Ramos (cell line): ENCODE results near the gene TOR3A.
"Not testable (repeated sequence)": the region's sequence is repeated elsewhere in the genome, so short reads cannot be mapped to it uniquely, and the experiment has no call there.

Experiments
- in situ Hi-C: fragments of 300-500 bp; cut with MboI; formaldehyde crosslinking; loops from one replicate; pipeline ENCODE4 v1.14.3; 2022; ENCODE audit warnings: low sequenced_read_pairs; ENCODE audit not compliant: unreplicated experiment

Gene TOR3A

GRCh38 chr1:179138755-179139154 is 56.9 kb downstream of the TOR3A start:
- in situ Hi-C loops: not testable (repeated sequence)

DNA sequence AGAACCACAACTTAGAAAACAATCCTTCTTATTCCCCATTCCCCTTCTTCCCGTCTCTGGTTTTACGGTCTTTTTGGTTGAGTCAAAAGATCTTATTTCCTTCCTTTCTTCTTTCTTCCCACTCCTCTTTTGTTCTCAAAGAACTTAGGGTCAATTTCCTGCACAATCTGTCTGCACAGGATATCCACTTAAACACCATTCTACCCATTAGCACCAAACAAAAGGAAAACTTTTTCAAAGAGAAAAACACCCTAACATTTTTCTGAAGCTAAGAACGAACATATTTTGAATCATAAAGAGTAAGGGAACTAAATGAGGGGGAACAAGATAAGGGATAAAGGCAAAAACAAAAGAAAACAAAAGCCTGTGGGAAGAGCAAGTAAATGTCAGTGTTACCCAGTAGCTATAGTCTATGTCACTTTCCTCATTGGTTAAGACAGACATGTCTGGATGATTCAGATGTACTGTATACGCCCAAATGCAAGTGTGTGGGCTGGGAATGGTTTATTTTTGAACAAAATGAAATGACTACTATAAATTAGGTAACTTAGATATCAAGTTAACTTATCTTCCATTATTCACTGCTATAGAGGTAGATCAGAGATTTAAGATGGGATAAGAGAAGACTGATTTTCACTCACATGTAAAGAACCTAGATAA is 59.9 kb downstream of the TOR3A start:
- in situ Hi-C loops: no loop called here

GRCh38 chr1:179142889-179143299 is 61.0 kb downstream of the TOR3A start:
- in situ Hi-C loops: no loop called here

DNA sequence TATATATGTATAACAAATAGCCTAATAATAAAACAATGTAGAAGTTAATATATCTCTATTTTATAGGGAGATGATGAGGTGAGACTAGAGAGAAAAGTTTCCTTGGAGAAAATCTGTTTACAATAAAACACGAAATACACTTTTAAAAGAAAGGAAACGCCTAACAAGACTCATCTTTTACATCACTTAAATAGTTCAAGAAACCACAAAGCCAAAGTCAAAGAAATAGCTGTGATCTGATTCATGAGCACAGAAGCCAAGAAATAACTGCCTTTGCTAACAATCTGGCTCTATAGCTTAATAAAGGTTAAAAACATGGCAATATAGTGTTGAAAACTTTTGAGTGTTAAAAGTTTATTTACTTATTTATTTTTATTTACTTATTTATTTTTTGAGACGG is 61.5 kb downstream of the TOR3A start:
- in situ Hi-C loops: no loop called here

DNA sequence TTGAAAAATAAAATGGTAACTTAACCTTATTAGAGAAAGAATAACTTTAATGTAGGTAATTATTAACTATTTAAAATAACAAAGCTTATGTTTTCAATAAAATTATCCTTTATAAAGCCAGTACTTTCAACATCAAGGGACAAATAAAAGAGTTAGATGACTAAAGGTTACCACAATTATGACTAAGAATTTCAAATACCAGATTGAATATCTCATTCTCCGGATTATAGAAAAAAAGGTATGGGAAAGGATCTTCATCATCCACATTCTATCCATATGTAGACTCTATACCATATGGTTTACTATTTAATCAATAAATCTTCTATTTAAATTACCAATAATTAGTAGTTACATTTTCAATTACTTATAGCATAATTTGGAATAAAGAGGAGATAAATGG is 62.8 kb downstream of the TOR3A start:
- in situ Hi-C loops: no loop called here

- in situ Hi-C loops: no loop called here
Observed at GRCh38 chr1:179145521-179145920, 63.7 kb downstream of the TOR3A start.
